NCI-H146 (cell line): ENCODE measurements around the gene HECW1.
"Not testable (repeated sequence)": the region's sequence is repeated elsewhere in the genome, so short reads cannot be mapped to it uniquely, and the experiment has no call there.

ENCODE experiments used
- DNase-seq: peaks from one replicate; lab custom pipeline; 2025; lab: John Stamatoyannopoulos, UW

The HECW1 gene

DNA sequence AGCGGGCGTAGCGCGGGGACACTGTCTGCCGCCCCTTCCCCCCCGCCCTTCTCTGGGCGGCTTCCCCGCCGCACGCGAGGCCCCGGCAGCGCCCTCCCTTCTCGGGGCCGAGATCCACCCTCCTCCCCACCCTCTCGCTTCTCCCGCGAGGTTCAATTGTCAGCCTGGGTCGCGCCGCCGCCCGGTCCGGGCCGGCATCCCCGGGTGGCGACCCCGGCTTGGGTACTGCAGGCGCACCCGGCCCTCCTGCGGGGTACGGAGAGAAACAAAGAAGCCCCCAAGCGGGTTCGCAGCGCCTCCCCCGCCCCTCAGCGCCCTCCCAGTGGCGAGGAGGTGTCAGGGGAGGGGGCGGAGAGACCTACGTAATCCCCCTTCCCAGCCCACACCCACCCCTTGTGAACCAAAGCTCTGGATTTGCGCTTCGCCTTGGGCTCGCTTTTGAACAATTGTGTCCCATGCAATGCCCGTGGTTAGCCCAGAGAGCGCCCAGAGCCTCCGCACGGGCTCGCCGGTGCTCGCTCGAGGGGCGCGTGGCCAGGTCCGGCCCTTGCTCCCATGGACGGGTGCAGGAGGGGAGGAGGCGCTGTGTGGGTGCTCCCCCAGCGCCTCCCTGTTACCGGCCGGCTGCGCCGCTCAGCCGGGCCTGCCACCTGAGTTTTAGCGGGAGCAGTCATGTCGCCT lies 634 bp downstream of the HECW1 start:
- DNase-seq, result peak; percentile 8

- DNase-seq, result no peak
Measured at GRCh38 chr7:43113622-43114457, 1.4 kb downstream of the HECW1 start.

DNA sequence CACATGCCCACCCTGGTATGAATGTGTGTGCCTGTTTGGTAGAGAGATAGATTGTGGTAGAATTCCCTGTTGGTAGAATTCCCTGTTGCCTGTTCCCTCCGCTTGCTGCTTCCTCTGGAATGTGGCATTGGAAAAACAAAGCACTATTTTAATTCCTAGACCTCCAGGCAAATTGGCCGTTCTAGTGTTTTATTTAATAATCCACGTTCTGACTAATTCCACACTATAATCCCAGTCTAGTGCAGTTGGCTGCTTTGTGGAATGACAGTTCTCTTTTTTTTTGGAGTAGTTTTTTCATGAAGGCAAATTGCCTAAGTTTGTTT lies 2.0 kb downstream of the HECW1 start:
- DNase-seq, result no peak

DNA sequence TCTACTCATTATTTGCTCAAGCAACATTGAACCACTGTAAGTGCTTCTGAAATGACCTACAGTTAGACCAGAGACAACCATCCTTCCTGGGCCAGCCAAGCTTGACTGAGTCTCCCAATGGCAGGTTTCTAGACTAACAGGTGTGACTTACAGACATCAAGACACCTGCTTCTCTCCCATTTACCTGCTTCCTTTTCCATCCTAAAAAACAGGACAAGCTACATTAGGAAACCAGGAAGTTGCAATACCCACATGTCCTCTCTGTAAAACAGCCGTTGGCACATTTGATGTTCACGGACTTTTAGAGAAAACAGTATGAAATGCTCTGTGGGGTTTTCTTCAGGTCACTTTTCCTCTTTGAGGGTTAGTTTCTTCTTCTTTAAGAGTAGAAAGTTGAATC lies 4.0 kb downstream of the HECW1 start:
- no peak for DNase-seq

DNA sequence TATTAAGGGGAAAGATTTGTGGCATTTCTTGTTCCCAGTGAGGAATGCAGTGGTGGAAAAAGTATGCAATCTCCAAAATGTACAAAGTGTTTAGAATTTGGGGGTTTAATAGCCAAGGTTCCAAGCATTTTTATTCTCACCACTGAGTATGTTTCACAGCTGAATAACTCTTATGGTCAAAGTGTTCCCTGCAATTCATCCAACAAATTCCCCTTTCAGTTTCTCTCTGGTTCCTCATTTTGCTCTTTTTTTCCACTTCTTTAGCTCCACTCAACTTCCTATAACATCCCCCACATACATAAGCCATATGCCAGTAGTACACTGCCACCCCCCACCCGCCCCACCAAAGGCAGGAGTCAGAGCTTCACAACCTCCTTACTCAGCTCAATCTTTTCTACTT lies 4.6 kb downstream of the HECW1 start:
- no peak for DNase-seq

DNA sequence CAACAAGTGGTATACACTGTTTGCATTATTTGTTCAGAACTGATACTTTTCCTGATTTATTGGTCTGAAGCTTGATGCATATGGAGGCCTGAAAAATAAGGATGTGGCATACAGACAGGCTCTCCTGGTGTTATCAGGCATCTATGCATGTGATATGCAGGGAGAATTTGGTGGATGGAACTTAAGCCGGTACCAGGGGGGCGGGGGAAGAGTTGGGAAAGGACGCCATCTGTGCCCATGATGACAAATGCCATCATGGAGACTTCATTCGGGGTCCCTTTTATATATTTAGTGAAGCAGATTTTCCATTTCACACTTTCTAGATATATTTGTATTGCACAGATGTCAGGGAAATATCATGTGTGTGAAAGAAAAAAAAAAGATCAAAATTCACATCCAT lies 5.4 kb downstream of the HECW1 start:
- no peak for DNase-seq

DNA sequence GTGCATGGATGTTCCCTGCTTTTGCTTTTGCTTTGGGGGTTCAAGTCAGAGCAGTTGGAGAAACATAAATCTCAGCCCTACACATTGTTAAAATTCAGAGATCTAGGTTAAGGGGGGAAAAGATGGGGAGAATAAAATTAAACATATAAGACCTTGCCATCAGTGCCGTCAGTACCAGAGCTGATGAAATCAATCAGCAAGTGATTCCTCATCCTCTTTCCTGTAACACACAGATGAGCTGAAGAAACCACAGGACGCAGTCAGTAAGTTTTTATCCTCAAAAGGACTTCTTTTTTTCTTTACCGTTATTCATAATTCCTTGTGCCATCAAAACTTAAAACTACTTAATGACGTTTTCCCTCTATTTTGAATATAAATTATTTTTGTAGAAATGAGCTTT lies 5.9 kb downstream of the HECW1 start:
- no peak for DNase-seq

DNA sequence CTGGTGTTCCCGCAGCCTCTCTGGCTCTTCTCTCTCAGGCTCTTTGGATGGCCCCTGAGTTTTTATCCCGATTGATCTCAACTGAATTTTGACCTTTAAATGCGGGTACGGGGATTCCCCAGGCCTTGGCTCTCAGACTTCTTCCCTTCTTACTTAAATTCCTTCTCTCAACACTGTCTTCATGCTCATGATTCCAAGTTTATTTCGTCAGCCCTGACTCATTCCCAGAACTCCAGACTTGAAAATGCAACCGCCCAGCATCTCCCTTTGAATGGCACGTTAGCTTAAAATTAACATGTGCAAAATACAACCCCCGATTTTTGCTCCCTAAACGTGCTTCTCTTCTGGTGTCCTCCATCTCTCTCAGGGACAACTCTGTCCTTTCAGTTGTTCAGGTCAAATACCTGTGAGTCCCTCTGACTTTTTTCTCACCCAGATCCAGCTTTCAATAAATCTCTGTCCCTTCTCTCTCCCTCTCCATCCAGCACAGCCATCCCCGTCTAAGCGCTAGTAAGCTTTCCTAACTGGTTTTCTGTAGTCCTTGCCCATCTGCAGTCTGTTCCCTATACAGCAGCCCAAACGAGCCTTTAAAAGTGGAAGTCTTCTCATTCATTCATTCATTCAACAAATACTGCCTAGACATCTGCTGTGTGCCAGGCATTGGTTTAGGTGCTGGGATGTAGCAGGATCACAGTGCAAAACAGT lies 7.1 kb downstream of the HECW1 start:
- DNase-seq, result no peak

DNA sequence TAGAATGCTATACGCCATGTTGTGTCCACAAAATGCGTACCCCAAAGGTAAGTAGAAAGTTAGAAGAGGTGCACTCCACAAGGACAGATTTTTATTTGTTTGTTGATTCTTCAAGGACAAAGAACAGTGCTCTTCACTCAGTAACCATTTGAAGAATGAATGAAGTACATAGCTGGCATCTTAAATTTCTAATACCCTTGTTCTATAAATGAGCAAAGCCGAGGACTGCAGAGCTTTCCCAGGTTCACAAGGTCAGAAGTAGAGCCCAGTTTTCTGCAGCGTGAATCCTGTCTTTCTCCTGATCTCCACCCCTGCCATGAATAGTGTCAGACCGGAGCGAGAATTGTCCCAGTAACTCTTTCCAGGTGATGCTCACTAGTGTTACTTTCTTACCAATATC lies 9.5 kb downstream of the HECW1 start:
- DNase-seq, result no peak

GRCh38 chr7:43123457-43123856 lies 11.0 kb downstream of the HECW1 start:
- no peak for DNase-seq

DNA sequence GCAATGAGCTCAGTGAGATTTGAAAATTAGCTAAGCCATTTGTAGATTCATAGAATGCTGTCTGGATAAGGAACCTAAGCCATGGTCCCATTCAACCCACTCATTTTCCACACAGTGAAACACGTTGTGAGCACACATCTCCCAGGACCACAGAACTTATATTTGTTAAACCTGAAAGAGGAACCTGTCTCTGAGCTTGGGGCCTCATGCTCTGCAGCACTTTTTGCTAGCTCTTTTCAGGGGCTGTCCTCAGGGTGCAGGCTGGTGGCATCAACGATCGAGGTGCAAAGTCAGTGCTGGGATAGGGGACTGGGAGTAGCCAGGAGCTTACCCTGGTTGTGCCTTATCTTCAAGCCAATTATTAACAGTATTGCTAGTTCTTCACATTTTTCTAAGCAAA lies 11.9 kb downstream of the HECW1 start:
- no peak for DNase-seq

- no peak for DNase-seq
Measured at GRCh38 chr7:43130347-43130746, 17.9 kb downstream of the HECW1 start.

DNA sequence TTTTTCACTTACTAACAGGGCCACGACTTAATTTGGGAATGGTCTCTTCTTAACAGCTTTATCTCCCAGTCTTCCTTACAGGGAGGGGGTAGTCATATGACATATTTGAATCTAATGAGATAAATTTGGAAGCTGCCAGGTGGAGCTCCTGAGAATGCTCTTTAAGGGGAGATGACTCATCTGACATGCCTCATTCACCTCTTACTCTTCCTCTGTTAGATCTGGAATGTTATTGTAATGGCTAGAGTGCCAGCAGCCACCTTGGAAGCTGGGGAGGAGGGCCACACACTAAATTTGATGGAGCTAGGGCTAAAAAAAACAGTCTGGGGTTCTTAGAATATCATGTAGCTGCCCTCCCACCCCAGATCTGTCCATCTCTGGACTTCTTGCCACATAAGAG lies 22.7 kb downstream of the HECW1 start:
- DNase-seq, result no peak

DNA sequence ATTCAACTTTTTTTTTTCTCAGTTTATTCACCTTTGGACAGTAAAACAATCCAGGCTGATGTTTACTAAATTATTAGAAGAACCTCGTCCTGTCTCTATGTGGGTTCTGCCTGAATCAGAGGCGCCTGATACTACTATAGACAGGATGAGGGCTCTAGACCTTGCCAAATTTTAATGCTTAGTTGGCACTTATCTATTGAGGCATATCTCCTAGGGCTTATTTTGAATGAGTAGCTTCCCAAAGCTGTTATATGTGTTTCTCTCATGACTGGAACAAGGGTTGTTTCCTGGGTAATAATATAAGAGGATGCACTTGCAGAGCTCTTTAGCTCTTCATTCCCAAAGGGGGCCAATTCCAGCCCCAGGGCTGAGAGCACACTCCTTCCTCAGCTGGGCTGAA lies 23.6 kb downstream of the HECW1 start:
- DNase-seq, result no peak

DNA sequence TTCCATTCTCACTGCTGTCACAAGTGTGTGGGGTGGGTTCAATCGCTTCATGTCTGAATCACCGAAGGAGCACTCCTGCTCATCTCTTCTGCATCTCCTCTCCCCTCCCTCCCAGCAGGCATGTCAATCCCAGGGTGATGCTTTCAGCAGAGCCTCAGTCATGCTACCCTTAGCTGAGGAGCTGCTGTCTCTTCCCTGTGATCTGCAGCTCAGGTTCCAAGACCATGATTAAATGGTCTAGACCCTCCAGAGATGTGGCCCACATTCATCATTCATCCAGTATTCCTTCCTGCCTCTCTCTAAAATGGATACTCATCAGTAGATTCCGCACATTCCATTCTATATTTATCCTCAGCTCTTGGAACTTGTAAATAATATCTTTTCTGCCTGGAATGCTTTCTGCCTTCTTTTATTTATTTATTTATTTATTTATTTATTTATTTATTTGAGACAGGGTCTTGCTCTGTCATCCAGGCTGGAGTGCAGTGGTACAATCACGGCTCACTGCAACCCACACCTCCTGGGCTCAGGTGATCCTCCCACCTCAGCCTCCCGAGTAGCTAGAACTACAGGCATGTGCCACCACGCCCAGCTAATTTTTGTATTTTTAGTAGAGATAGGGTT lies 24.8 kb downstream of the HECW1 start:
- DNase-seq, result not testable (repeated sequence)

- no peak for DNase-seq
Measured at GRCh38 chr7:43137811-43138210, 25.4 kb downstream of the HECW1 start.

- DNase-seq, result no peak
Measured at GRCh38 chr7:43138710-43139109, 26.3 kb downstream of the HECW1 start.

DNA sequence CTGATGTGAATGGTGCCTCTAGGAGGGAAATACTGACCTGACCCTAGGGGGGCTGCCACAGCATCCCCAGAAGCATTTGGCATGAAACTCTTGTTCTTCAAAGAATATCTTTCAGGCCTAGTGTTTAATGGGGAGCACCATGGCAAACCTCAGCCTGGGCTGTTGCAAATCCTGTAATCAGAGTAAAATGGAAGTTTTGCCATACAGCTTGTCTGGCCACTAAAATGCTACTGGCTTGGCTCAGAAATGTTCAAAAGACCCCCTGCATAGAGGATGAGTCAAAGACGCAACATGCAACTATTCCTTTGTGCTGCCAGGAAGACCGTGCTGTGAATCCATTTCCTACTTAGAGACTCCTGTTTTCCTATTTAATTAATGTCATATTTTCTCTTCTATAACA lies 26.7 kb downstream of the HECW1 start:
- DNase-seq, result no peak

- no peak for DNase-seq
Measured at GRCh38 chr7:43140186-43140585, 27.7 kb downstream of the HECW1 start.

DNA sequence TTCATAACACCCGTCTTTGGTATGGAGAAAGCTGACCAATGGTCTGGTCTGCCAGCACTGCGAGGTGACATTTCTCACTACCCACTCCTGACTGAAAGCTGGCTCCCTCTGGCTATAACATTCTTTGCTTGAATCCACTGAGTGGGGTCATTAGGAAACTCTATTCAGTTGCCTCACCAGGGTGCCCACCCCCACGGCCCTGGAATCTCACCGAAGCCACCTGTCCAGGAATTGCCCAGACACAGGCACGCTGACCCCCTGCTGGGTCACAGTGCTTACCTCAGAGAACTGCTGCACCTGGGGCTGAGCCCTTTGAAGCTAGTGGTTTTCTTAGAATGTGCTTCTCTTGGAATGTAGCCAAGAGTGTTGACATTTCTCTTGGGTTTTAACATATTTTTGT lies 28.6 kb downstream of the HECW1 start:
- peak; percentile 65 for DNase-seq

- no peak for DNase-seq
Measured at GRCh38 chr7:43142703-43143102, 30.3 kb downstream of the HECW1 start.

DNA sequence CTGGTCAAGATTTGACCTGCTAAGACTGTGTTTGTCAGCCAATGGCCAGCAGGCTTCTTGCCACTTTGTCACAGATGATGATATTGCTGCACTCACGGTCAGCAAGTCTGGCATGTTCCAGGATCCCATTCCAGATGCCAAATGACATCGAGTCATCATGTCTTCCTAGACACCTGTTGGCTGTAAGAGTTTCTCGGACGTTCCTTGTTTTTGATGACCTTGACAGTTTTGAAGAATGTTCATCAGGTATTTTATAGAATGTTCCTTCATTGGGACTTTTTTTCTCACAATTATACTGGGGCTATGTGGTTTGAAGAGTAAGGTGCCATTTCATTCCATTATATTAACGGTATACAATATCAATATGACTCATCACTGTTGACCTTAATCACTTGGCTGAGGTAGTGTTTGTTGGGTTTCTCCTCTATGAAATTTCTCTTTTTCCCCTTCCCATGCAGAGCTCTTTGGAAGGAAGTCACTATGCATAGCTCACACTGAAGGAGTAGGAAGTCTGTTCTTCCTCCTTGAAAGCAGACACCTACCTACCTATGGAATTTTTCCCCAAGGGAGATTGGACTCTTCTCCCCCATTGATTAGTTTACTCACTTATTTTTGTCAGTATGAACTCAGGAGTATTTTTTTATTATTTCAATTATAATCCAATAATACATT lies 31.6 kb downstream of the HECW1 start:
- DNase-seq, result no peak
